Uterus (tissue), 4 donors: ENCODE measurements around the gene FOXK1. TPM values are rescaled to one million over a fixed set of nuclear protein-coding genes. Genes with fewer than 3 reads are reported as not detected.

Experiments
- DNase-seq, 2 donors: peaks; one replicate each; pipeline ENCODE4 v3.0.0-alpha.2; 2019 to 2020
- H3K27ac ChIP-seq, 2 donors: fragments of 200-600 bp; sonication (generic); 1 replicate in 1 of 2; 2 replicates in 1 of 2; pipeline ENCODE4 v1.5.1; 2016 to 2018
- H3K27me3 ChIP-seq, 2 donors: fragments of 200-600 bp; sonication (generic); one replicate each; pipeline ENCODE4 v1.5.1; 2018 to 2019; ENCODE audit warnings: control low read depth in 1 of 2
- H3K36me3 ChIP-seq, 2 donors: fragments of 200-600 bp; sonication (generic); one replicate each; pipeline ENCODE4 v1.5.1; 2019; ENCODE audit warnings: control low read depth in 1 of 2
- H3K4me1 ChIP-seq, 2 donors: fragments of 200-600 bp; sonication (generic); one replicate each; pipeline ENCODE4 v1.5.1; 2018 to 2019; ENCODE audit warnings: control low read depth in 1 of 2
- H3K4me3 ChIP-seq, 2 donors: fragments of 200-600 bp; sonication (generic); 1 replicate in 1 of 2; 2 replicates in 1 of 2; pipeline ENCODE4 v1.5.1; 2018 to 2019; ENCODE audit warnings: mild to moderate bottlenecking in 1 of 2
- H3K9me3 ChIP-seq, 2 donors: fragments of 200-600 bp; sonication (generic); one replicate each; pipeline ENCODE4 v1.5.1; 2019; ENCODE audit warnings: control low read depth in 1 of 2
- CTCF ChIP-seq, 4 experiments: fragments of 200-600 bp in 2 of 4; fragments of 450-650 bp in 2 of 4; sonication (generic) in 2 of 4; IDR thresholded peaks; one replicate each; pipeline ENCODE4 v1.5.1; 2016 to 2019; ENCODE audit warnings: antibody characterized with exemption in 4 of 4, mild to moderate bottlenecking in 2 of 4, moderate library complexity in 1 of 4
- POLR2A ChIP-seq, 2 donors: fragments of 450-650 bp; IDR thresholded peaks; one replicate each; pipeline ENCODE4 v1.6.1; 2016; ENCODE audit warnings: antibody characterized with exemption in 2 of 2, mild to moderate bottlenecking in 1 of 2, moderate library complexity in 1 of 2
- intact Hi-C: fragments of 100-400 bp; cut with DNase I; formaldehyde crosslinking; loops from one replicate; pipeline ENCODE4 v1.15.1; 2023; ENCODE audit warnings: low total_unique reads
- total RNA-seq, 4 donors: library from RNA; depleted of rRNA in 3 of 4; stranded (reverse); fragments of >200 nt in 3 of 4; gene quantifications; one replicate each; pipeline versions ENCODE4 v1.1.0 to v1.2.4, GENCODE V29; 2014 to 2023
- donor health status: DM: yes; HTN: yes; CAD: no.

The FOXK1 gene
- total RNA-seq, 4 donors from 2014 or later, result 9.0 to 64.1 (median 21.5) TPM

- TF ChIP-seq POLR2A (IDR thresholded peaks at IDR 0.05) (no peak), CTCF (IDR thresholded peaks at IDR 0.05) (no peak)
- Histone ChIP-seq H3K4me3 (peak overlapping the region; percentile 41 to 45), H3K9me3 (no peaks in the 10 kb centered on the region), H3K4me1 (peaks cover 0 to 19% of the 10 kb centered on the region in 2 donors), H3K27ac (peak overlapping the region; percentile 95 to 96), H3K27me3 (no peaks in the 10 kb centered on the region), H3K36me3 (no peaks in the 10 kb centered on the region)
- DNase-seq, result no peak
- intact Hi-C loops, result no loop called here
Measured at GRCh38 chr7:4725850-4726450, 43.9 kb downstream of the FOXK1 start.

GRCh38 chr7:4726566-4726965 lies 44.5 kb downstream of the FOXK1 start:
- Histone ChIP-seq H3K36me3 (no peaks in the 10 kb centered on the region), H3K27me3 (no peaks in the 10 kb centered on the region), H3K27ac (peak overlapping the region; percentile 95 to 96), H3K4me1 (peaks cover 0 to 19% of the 10 kb centered on the region in 2 donors), H3K4me3 (no peak overlapping the region), H3K9me3 (no peaks in the 10 kb centered on the region)
- intact Hi-C loops, result no loop called here
- TF ChIP-seq POLR2A (IDR thresholded peaks at IDR 0.05) (no peak), CTCF (IDR thresholded peaks at IDR 0.05) (no peak)
- no peak for DNase-seq

GRCh38 chr7:4727914-4728705 lies 46.0 kb downstream of the FOXK1 start:
- H3K4me3 ChIP-seq, result no peak overlapping the region
- TF ChIP-seq CTCF (IDR thresholded peaks at IDR 0.05) (no peak), POLR2A (IDR thresholded peaks at IDR 0.05) (no peak)
- peaks cover 0 to 19% of the 10 kb centered on the region in 2 donors for H3K4me1 ChIP-seq
- intact Hi-C loops, result no loop called here
- H3K27me3 ChIP-seq, result no peaks in the 10 kb centered on the region
- no peak for DNase-seq
- no peaks in the 10 kb centered on the region for H3K9me3 ChIP-seq
- H3K36me3 ChIP-seq, result no peaks in the 10 kb centered on the region
- peak overlapping the region; percentile 95 to 96 for H3K27ac ChIP-seq

- Histone ChIP-seq H3K36me3 (no peaks in the 10 kb centered on the region), H3K27me3 (no peaks in the 10 kb centered on the region), H3K4me3 (no peak overlapping the region), H3K4me1 (peaks cover 0 to 19% of the 10 kb centered on the region in 2 donors), H3K27ac (peak overlapping the region in 1 of 2 donors; percentile 28), H3K9me3 (no peaks in the 10 kb centered on the region)
- intact Hi-C loops, result no loop called here
- no peak for TF ChIP-seq POLR2A (IDR thresholded peaks at IDR 0.05)
- no peak for TF ChIP-seq CTCF (IDR thresholded peaks at IDR 0.05)
- DNase-seq, result no peak
Measured at GRCh38 chr7:4729266-4729665, 47.2 kb downstream of the FOXK1 start.

- H3K9me3 ChIP-seq, result no peaks in the 10 kb centered on the region
- H3K4me1 ChIP-seq, result peaks cover 0 to 19% of the 10 kb centered on the region in 2 donors
- TF ChIP-seq CTCF (IDR thresholded peaks at IDR 0.05), result no peak
- TF ChIP-seq POLR2A (IDR thresholded peaks at IDR 0.05), result no peak
- DNase-seq, result no peak
- H3K4me3 ChIP-seq, result no peak overlapping the region
- H3K27ac ChIP-seq, result no peak overlapping the region
- no peaks in the 10 kb centered on the region for H3K27me3 ChIP-seq
- H3K36me3 ChIP-seq, result no peaks in the 10 kb centered on the region
- intact Hi-C loops, result no loop called here
Measured at GRCh38 chr7:4730276-4730675, 48.2 kb downstream of the FOXK1 start.
